NCI-H2107 treated with DMSO at 0.1 percent for 48 hours (cell line): Measurements from ENCODE around the gene CLCA4.

Experiments used
- DNase-seq: peaks from one replicate; lab custom pipeline; 2025; ENCODE audit not compliant: unreplicated experiment; lab: John Stamatoyannopoulos, UW

The CLCA4 gene

GRCh38 chr1:86523670-86524354 lies 23.1 kb upstream of the CLCA4 start:
- DNase-seq = no peak

- DNase-seq = no peak
Observed at GRCh38 chr1:86527306-86527705, 19.6 kb upstream of the CLCA4 start.

GRCh38 chr1:86530211-86530845 lies 16.6 kb upstream of the CLCA4 start:
- DNase-seq = no peak

DNA sequence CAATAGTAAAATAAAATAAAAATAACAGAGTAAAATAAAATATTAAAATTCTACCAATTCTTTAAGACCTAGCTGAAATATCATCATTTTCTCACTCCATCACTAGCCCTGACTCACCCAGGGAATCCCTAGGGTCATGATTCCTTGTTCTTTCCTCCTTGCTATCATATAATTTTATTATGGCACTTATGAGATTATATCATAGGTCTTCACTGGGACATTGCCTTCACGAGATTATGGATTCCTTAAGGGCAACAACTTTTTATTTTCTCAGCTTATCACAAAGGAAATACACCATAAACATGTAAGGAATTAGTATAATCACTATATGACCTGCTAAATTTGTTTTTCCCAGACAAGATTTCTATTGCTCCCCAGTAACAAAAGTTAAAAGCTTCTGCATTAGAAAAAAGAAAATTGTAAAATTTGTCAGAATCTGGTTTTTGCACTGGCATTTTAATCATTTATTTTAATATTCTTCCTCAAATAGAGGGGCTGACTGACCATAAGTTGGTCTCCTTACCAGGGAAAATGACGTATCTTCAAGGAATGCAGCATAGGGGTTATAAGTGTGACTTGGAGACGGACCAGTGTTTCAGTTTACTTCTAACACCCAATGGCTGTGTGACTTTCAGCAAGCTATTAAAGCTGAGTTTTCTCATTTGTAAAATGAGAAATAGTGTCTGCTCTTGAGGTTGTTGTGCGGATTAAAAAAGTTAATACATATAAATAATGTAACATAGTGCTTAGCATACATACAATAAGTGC lies 8.8 kb upstream of the CLCA4 start:
- no peak for DNase-seq

- DNase-seq = no peak
Observed at GRCh38 chr1:86538775-86539174, 8.1 kb upstream of the CLCA4 start.

GRCh38 chr1:86541859-86542258 lies 5.0 kb upstream of the CLCA4 start:
- DNase-seq = no peak

DNA sequence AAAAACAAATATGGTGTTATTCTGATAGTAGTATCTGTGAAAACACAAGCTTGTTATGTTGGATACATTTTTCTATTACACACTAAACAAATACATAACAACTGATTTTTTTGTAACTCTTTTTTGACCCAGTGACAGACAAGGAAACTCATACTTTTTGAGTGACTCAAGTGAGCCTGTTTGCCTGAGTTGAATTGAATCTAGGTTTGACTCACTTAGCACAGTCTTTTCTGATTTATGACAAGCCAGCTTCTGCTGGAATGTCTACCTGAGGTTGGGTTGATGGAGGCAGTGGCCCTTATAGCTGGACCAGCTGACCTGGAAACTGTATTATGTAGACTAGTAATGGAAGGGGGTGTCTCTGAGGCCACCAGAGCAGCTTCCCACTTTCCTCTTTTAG lies 4.2 kb upstream of the CLCA4 start:
- no peak for DNase-seq

DNA sequence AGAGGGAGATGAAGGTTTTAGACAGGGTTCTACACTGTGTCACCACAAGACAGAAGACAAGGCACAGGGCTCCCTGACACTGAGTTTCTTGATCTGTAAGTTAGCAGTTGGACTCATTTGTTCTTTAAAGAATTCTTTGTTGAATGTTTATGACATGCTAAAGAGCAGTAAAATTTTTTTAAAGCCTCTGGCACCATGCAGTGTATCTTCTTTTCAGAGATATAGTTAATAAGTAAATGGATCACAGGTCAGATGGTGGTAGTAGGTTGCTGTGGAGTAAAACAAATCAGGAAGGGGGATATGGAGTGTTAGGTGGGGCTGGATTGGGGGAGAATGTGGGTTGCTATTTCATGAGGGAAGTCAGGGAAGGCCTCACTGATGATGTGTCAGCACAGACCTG lies 2.0 kb downstream of the CLCA4 start:
- DNase-seq = no peak

- DNase-seq = no peak
Observed at GRCh38 chr1:86551305-86551704, 4.4 kb downstream of the CLCA4 start.

DNA sequence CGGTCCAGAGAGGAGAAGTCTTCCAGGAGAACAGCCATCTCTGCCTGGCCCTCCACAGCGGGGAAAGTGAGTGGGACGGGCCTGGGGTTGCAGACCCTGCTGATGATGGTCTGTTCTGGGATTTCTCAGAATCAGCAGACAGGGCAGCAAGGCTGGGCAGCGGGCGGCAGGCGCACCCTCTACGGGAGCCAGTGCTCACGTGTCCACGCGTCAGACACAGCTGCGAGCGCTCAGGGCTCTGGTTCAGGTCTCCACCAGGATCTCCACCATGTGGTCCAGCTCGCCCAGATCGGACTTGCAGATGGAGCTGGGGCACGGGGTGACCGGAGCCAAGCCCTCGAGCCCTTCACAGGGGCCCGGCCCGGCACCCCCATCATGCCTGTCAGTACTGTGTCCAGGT lies 5.5 kb downstream of the CLCA4 start:
- DNase-seq = no peak

- DNase-seq = no peak
Observed at GRCh38 chr1:86557739-86558138, 10.9 kb downstream of the CLCA4 start.

- no peak for DNase-seq
Observed at GRCh38 chr1:86563849-86564248, 17.0 kb downstream of the CLCA4 start.

GRCh38 chr1:86567341-86567740 lies 20.5 kb downstream of the CLCA4 start:
- DNase-seq = no peak

DNA sequence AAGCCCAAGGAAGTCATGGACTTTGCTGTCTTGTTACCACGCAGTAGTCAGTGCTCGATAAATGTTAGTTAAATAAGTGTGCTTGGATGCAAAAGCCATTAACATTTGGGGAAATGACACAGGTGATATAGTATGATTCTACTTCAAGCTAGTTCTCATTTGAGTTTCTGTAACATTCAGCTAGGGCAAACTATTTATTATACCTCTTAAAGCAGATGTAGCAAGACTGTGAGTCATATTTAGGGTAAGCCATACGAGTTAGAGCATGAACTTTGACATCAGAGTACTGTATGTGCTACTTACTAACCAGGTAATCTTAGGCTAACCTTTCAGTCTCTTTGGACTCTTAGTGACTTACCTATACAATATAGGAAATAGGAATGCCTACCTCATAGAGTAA lies 21.0 kb downstream of the CLCA4 start:
- no peak for DNase-seq

GRCh38 chr1:86573763-86574484 lies 27.0 kb downstream of the CLCA4 start:
- DNase-seq = no peak

- no peak for DNase-seq
Observed at GRCh38 chr1:86581231-86581630, 34.4 kb downstream of the CLCA4 start.

GRCh38 chr1:86582161-86582560 lies 35.3 kb downstream of the CLCA4 start:
- no peak for DNase-seq

DNA sequence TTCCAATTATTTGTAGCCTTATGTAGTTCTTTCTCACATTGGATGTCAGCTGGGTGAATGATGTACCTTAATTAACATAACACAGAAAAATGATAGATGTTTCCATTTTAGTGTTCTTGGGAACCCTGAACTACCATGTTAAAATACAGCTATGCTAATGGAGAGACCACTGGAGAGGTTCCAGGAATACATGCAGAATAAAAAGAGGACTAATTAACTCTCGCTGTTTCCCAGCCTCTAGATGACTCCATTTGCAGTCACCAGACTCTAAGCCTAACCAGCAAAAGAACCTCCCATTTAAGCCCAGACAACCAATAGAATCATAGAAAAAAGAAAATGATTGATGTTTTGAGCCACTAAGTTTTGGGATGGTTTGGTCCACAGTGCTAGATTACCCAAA lies 36.2 kb downstream of the CLCA4 start:
- DNase-seq = no peak

DNA sequence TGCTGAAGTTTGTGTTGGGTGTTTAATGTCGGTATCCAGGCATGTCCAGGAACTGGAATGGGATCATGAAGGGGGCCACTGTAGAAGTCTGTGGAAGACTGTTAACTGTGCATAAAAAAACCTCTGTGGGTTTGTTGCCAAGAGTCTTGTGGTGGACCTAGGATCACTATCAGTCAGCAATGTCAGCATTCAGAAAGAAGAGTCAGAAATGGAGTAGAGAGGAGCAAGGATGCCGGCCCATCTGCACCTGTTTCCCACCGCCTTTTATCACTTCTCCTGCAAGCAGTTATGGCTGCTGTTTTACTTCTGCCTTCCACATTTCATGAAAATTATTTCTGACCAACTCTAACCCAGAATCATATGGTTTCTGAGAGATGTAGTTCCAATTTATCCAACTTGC lies 36.7 kb downstream of the CLCA4 start:
- DNase-seq = no peak

DNA sequence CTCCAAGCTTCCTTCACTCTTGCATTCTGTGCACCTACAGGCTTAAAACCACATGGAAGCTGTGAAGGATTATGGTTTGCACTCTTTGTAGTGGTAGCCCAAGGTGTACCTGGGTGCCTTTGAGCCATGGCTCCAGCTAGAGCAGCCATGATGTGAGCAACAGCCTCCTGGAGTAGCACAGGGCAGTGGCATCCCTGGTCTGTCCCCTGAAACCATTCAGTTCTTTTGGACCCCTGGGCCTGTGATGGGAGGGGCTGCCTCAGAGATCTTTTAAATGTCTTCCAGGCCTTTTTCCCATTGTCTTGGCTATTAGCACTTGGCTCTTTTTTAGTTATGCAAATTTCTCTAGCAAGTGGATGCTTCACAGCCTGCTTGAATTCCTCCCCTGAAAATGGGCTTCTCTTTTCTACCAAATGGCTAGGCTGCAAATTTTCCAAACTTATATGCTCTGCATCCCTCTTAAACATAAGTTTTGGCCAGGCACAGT lies 47.4 kb downstream of the CLCA4 start:
- no peak for DNase-seq

GRCh38 chr1:86596224-86596623 lies 49.3 kb downstream of the CLCA4 start:
- no peak for DNase-seq
